A549 (cell line): ENCODE results near the gene TIMD4.

Experiments
- CHD2 ChIP-seq: fragments of 150-350 bp; IDR thresholded peaks from 2 replicates; pipeline ENCODE4 v1.6.1; 2014; ENCODE audit warnings: low read length; ENCODE audit not compliant: partially characterized antibody
- TF ChIP-seq, protein P1 (sequence below): fragments of >200 bp; sonication (Bioruptor Twin); formaldehyde crosslinking; IDR thresholded peaks from 3 replicates; pipeline ENCODE4 v1.5.1; 2016

- TF ChIP-seq CHD2 = no peak
- TF ChIP-seq, protein P1, sequence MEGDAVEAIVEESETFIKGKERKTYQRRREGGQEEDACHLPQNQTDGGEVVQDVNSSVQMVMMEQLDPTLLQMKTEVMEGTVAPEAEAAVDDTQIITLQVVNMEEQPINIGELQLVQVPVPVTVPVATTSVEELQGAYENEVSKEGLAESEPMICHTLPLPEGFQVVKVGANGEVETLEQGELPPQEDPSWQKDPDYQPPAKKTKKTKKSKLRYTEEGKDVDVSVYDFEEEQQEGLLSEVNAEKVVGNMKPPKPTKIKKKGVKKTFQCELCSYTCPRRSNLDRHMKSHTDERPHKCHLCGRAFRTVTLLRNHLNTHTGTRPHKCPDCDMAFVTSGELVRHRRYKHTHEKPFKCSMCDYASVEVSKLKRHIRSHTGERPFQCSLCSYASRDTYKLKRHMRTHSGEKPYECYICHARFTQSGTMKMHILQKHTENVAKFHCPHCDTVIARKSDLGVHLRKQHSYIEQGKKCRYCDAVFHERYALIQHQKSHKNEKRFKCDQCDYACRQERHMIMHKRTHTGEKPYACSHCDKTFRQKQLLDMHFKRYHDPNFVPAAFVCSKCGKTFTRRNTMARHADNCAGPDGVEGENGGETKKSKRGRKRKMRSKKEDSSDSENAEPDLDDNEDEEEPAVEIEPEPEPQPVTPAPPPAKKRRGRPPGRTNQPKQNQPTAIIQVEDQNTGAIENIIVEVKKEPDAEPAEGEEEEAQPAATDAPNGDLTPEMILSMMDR = no peak
Measured at GRCh38 chr5:157004893-157005551, 42.0 kb upstream of the TIMD4 start.
